Activated CD8-positive, alpha-beta T cell treated with anti-CD3 and anti-CD28 coated beads, Interleukin-2, amount 10 ng/mL, durations not matched to agents 7 days and 5 days (primary cell): ENCODE measurements around the gene MRPL42. TPM values are rescaled to one million over a fixed set of nuclear protein-coding genes. Genes with fewer than 3 reads are reported as not detected.
"Not testable (repeated sequence)": the region's sequence is repeated elsewhere in the genome, so short reads cannot be mapped to it uniquely, and the experiment has no call there.

Experiments used
- ATAC-seq: fragments of 150-1000 bp; cut with Tn5 transposase; one replicate; pipeline ENCODE4 v1.10.0; 2021; ENCODE audit warnings: moderate library complexity
- CTCF ChIA-PET: fragments of 350-600 bp; sonication (Branson Sonifier 250); formaldehyde crosslinking; loops from one replicate; lab custom pipeline; 2021; ENCODE audit warnings: antibody characterized with exemption; lab: Charles Lee
- POLR2A ChIA-PET: fragments of 350-600 bp; sonication (Branson Sonifier 250); formaldehyde crosslinking; loops from one replicate; lab custom pipeline; 2021; ENCODE audit warnings: antibody characterized with exemption; lab: Charles Lee
- DNase-seq: peaks from one replicate; pipeline ENCODE4 v3.0.0-alpha.2; 2020
- H3K27ac Mint-ChIP-seq: one replicate; pipeline ENCODE4 v1.8.0; 2021; ENCODE audit warnings: mild to moderate bottlenecking, mixed read lengths
- H3K27me3 Mint-ChIP-seq: one replicate; pipeline ENCODE4 v1.8.0; 2021; ENCODE audit warnings: low read depth, mixed read lengths
- H3K36me3 Mint-ChIP-seq: one replicate; pipeline ENCODE4 v1.8.0; 2021; ENCODE audit warnings: low read depth, mixed read lengths
- H3K4me1 Mint-ChIP-seq: one replicate; pipeline ENCODE4 v1.8.0; 2021; ENCODE audit warnings: low read depth, mixed read lengths
- H3K4me3 Mint-ChIP-seq: one replicate; pipeline ENCODE4 v1.8.0; 2021; ENCODE audit warnings: mild to moderate bottlenecking, mixed read lengths
- H3K9me3 Mint-ChIP-seq: one replicate; pipeline ENCODE4 v1.8.0; 2022; ENCODE audit warnings: mixed read lengths; ENCODE audit not compliant: insufficient read depth
- total RNA-seq, 2 experiments: library from RNA; stranded (reverse); gene quantifications; one replicate each; pipeline ENCODE4 v1.2.3, GENCODE V29; 2021

The MRPL42 gene
- total RNA-seq, 2 experiments from 2014 or later, result 55.8 to 57.0 TPM

GRCh38 chr12:93432031-93432430 is 35.3 kb upstream of the MRPL42 start:
- ChIA-PET CTCF (interaction anchor here (3.3 kb wide), 1 partner anchor 12 kb away, joined by 27 read pairs; no protein-coding TSS in a partner anchor), POLR2A (interaction anchor here (1.9 kb wide), 1 partner anchor 9 kb away, joined by 10 read pairs; the partner anchor contains the start of gene UBE2N)
- H3K27ac Mint-ChIP-seq, H3K9me3 Mint-ChIP-seq, H3K4me3 Mint-ChIP-seq, H3K27me3 Mint-ChIP-seq, DNase-seq, ATAC-seq: not testable (repeated sequence)
- peaks cover 23% of the 10 kb centered on the region for H3K36me3 Mint-ChIP-seq
- H3K4me1 Mint-ChIP-seq, result peaks cover 50% of the 10 kb centered on the region

- no peak overlapping the region for H3K27ac Mint-ChIP-seq
- no peaks in the 10 kb centered on the region for H3K27me3 Mint-ChIP-seq
- DNase-seq, result no peak
- peaks cover 63% of the 10 kb centered on the region for H3K4me1 Mint-ChIP-seq
- H3K9me3 Mint-ChIP-seq, result no peaks in the 10 kb centered on the region
- H3K4me3 Mint-ChIP-seq, result no peak overlapping the region
- ChIA-PET POLR2A (interaction anchor here (0.7 kb wide), 1 partner anchor 33 kb away, joined by 3 read pairs; no protein-coding TSS in a partner anchor), CTCF (interaction anchor here (1.0 to 3.3 kb wide), 3 partner anchors 14 to 668 kb away, joined by 3 to 30 read pairs (median 3); no protein-coding TSS in a partner anchor)
- ATAC-seq, result no peak
- H3K36me3 Mint-ChIP-seq, result peaks cover 21% of the 10 kb centered on the region
Observed at GRCh38 chr12:93434256-93434865, 33.0 kb upstream of the MRPL42 start.

DNA sequence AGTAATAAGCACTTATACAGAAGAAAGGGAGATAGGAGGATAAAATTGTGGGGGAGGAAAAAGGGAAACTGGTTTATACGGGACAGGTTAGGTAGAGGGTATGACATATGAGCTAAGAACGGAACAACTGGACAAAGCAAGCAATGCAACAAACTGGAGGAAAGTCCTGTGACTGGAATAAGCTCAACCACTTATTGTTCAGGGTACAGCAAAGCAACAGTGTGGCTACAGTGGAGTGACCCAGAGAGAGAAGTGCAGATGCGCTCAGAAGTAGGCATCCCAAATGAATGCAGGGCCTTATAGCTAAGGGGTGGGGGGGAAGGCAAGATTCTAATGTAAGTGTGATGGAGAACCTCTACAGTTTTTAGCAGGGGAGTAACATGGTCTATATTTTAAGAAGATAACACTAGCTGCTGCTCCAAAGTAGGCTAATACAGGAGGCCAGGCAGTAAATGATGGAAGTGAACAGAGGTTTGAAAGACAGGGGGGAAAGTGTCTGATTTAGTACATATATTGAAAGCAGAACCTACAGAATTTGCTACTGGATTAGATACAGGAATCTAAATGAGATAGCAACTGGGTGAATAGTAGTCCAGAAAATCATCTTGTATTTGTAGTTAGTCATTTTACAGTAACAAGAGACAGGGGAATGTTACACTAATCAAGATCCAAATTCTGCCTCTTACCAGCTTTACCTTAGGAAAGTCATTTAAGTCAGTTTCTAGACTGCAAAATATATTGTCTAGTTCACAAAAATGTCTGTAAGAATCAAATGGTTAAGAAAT is 28.9 kb upstream of the MRPL42 start:
- Mint-ChIP-seq H3K27ac (peak overlapping the region; percentile 16), H3K36me3 (peaks cover 15% of the 10 kb centered on the region), H3K4me1 (peaks cover 72% of the 10 kb centered on the region), H3K27me3 (no peaks in the 10 kb centered on the region), H3K9me3 (no peaks in the 10 kb centered on the region), H3K4me3 (peak overlapping the region; percentile 53)
- DNase-seq (peak; percentile 26), ATAC-seq (no peak)
- ChIA-PET POLR2A (interaction anchor here (0.6 to 1.2 kb wide), 3 partner anchors 24 to 1465 kb away, joined by 3 to 4 read pairs (median 3); no protein-coding TSS in a partner anchor), CTCF (interaction anchor here (0.6 to 4.2 kb wide), 8 partner anchors 10 to 663 kb away, joined by 3 to 24 read pairs (median 3); no protein-coding TSS in a partner anchor)

DNA sequence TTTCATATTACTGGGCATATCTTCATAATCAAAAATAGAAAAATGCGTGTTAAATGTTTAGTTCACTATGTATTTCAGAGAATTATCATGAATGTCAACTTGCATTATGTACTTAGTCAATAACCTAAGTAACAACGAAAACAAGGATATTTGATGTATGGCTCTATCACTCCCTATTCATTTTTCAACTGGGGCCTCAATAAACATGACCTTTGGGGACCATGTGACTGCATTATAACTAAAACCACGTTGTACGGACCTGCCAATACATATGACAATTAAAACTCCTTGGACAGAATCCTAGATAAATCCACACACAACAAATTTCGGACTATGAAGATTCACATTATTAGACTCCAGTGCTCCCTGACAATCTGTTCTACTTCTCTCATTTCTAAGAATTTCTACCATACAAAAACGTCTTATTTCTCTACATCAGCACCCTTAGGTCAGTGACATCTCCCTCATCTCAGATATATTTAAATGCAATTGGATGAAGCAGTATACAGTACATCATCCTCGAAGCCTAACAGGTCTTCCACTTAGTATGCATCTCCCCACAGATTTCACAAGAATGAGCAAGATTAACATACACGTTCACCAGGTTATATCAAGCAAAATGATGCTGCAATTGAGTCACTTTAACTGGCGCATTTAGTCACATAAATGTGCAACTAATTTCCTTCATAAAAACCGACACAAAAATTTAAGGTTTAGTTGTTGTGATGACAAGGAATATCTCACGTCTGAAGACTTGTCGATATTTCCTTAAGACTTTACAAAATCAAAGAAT is 27.1 kb upstream of the MRPL42 start:
- no peak for DNase-seq
- peaks cover 15% of the 10 kb centered on the region for H3K36me3 Mint-ChIP-seq
- H3K27me3 Mint-ChIP-seq, result no peaks in the 10 kb centered on the region
- ATAC-seq, result no peak
- peak overlapping the region; percentile 94 for H3K27ac Mint-ChIP-seq
- POLR2A ChIA-PET, result interaction anchor here (0.7 to 3.2 kb wide), 8 partner anchors 9 to 661 kb away, joined by 3 to 17 read pairs (median 6); partner anchors contain the start of genes EEA1 and MRPL42
- H3K4me1 Mint-ChIP-seq, result peaks cover 64% of the 10 kb centered on the region
- H3K4me3 Mint-ChIP-seq, result peak overlapping the region; percentile 89
- CTCF ChIA-PET, result interaction anchor here (0.6 to 2.8 kb wide), 3 partner anchors 21 to 58 kb away, joined by 3 to 23 read pairs (median 4); partner anchors contain the start of gene MRPL42
- H3K9me3 Mint-ChIP-seq, result no peaks in the 10 kb centered on the region

GRCh38 chr12:93441081-93441616 is 26.2 kb upstream of the MRPL42 start:
- Mint-ChIP-seq H3K4me1 (peaks cover 55% of the 10 kb centered on the region), H3K27ac (peak overlapping the region; percentile 94), H3K36me3 (peaks cover 14% of the 10 kb centered on the region), H3K27me3 (no peaks in the 10 kb centered on the region), H3K4me3 (peak overlapping the region; percentile 89), H3K9me3 (no peaks in the 10 kb centered on the region)
- CTCF ChIA-PET, result interaction anchor here (0.6 to 2.4 kb wide), 3 partner anchors 21 to 58 kb away, joined by 3 to 11 read pairs (median 4); partner anchors contain the start of gene MRPL42
- ATAC-seq (peak; percentile 22), DNase-seq (peak; percentile 58)
- POLR2A ChIA-PET, result interaction anchor here (0.7 to 3.2 kb wide), 12 partner anchors 10 to 1879 kb away, joined by 3 to 17 read pairs (median 6); partner anchors contain the start of genes CRADD, EEA1 and MRPL42

DNA sequence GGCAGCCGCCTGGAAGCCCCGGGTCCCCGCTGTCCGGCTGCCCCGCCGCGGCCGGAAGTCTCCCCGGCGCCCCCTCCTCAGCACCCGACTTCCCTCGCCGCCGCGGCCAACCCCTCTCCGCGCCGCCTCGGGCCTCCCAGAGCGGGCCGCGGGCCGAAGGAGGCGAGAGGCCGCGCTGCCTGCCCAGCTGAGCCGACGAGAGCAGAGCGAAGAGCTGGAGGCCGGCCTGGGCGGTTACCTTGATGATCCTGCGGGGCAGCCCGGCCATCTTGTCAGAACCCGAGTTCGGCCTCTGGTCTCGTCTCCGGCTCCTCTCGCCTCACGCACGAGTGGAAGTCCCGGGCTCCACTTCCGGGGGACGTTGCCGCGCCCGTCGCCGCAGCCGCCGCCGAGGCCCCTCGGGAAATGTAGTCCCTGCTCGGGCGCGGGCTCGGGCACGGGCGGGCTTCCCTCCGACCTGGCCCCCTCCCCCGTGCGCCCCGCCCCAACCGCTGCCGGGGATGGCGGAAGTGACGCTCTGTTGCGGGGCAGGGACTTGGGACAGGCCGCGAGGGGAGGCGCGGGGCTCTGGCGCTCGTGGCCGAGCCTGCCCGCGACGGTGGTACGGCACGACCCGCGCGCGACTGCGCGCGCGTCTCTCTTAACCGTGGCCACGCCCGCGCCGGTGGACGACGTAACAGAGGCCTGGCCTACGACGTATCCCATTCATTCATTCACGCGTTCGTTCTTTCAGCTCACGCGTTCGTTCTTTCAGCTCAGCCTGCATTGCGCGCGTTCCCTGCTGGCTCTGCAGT is 25.5 kb upstream of the MRPL42 start, which contains the start of gene UBE2N:
Gene UBE2N, minus strand, starts transcription at position 331 of the 794 bp plus-strand sequence. Its CDS starts 63 bp downstream, at position 268.
- ChIA-PET POLR2A (interaction anchor here (0.7 to 3.2 kb wide), 12 partner anchors 10 to 1879 kb away, joined by 3 to 17 read pairs (median 5); partner anchors contain the start of genes CRADD and MRPL42), CTCF (interaction anchor here (1.4 to 2.4 kb wide), 2 partner anchors 22 to 660 kb away, joined by 5 to 11 read pairs; no protein-coding TSS in a partner anchor)
- peak; percentile 96 for DNase-seq
- ATAC-seq, result peak; percentile 86
- peaks cover 48% of the 10 kb centered on the region for H3K4me1 Mint-ChIP-seq
- peak within 1 kb of the TSS; percentile 91 for H3K4me3 Mint-ChIP-seq
- peak within 1 kb of the TSS; percentile 99 for H3K27ac Mint-ChIP-seq
- no peaks in the 10 kb centered on the region for H3K9me3 Mint-ChIP-seq
- peaks cover 7% of the 10 kb centered on the region for H3K36me3 Mint-ChIP-seq
- H3K27me3 Mint-ChIP-seq, result no peaks in the 10 kb centered on the region

- ATAC-seq (no peak), DNase-seq (no peak)
- peaks cover 7% of the 10 kb centered on the region for H3K36me3 Mint-ChIP-seq
- peak overlapping the region; percentile 99 for H3K27ac Mint-ChIP-seq
- H3K27me3 Mint-ChIP-seq, result no peaks in the 10 kb centered on the region
- peaks cover 45% of the 10 kb centered on the region for H3K4me1 Mint-ChIP-seq
- CTCF ChIA-PET, result interaction anchor here (1.1 to 2.4 kb wide), 3 partner anchors 23 to 660 kb away, joined by 3 to 11 read pairs (median 5); no protein-coding TSS in a partner anchor
- H3K9me3 Mint-ChIP-seq, result no peaks in the 10 kb centered on the region
- H3K4me3 Mint-ChIP-seq, result peak overlapping the region; percentile 91
- POLR2A ChIA-PET, result interaction anchor here (1.0 to 3.2 kb wide), 9 partner anchors 11 to 659 kb away, joined by 3 to 17 read pairs (median 6); partner anchors contain the start of genes CRADD and MRPL42
Observed at GRCh38 chr12:93442411-93443340, 24.6 kb upstream of the MRPL42 start.

DNA sequence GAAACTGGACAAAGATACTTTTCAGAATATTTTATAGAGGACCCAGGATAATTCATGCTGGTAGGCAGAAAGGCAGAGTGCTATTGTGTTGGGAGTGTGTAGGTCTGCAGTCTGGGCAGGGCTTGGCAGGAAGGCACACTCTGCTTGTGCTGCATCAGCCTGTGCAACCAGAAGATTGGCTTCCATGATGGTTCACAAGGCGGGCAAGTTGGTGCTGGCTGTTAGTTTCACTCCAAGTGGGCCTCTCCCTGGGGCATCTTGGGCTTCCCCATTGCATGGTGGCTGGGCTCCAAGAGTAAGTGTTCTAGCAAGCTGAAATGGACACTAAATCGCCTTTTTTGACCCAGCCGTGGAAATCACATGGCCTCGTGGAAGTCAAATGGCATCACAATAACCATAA is 23.7 kb upstream of the MRPL42 start:
- ATAC-seq (no peak), DNase-seq (no peak)
- Mint-ChIP-seq H3K27ac (no peak overlapping the region), H3K4me3 (no peak overlapping the region), H3K27me3 (no peaks in the 10 kb centered on the region), H3K9me3 (no peaks in the 10 kb centered on the region), H3K36me3 (peaks cover 5% of the 10 kb centered on the region), H3K4me1 (peaks cover 40% of the 10 kb centered on the region)
- CTCF ChIA-PET, result interaction anchor here (0.7 to 2.4 kb wide), 2 partner anchors 24 kb away, joined by 3 to 11 read pairs; no protein-coding TSS in a partner anchor
- POLR2A ChIA-PET, result interaction anchor here (1.2 to 3.2 kb wide), 2 partner anchors 22 to 24 kb away, joined by 3 to 17 read pairs; partner anchors contain the start of gene MRPL42
